ENCODE data around the gene DVL2. TPM values are rescaled to one million over a fixed set of nuclear protein-coding genes. Genes with fewer than 3 reads are reported as not detected.

The DVL2 gene
- total RNA-seq, 1 donor from 2014 or later, result 80.5 TPM

DNA sequence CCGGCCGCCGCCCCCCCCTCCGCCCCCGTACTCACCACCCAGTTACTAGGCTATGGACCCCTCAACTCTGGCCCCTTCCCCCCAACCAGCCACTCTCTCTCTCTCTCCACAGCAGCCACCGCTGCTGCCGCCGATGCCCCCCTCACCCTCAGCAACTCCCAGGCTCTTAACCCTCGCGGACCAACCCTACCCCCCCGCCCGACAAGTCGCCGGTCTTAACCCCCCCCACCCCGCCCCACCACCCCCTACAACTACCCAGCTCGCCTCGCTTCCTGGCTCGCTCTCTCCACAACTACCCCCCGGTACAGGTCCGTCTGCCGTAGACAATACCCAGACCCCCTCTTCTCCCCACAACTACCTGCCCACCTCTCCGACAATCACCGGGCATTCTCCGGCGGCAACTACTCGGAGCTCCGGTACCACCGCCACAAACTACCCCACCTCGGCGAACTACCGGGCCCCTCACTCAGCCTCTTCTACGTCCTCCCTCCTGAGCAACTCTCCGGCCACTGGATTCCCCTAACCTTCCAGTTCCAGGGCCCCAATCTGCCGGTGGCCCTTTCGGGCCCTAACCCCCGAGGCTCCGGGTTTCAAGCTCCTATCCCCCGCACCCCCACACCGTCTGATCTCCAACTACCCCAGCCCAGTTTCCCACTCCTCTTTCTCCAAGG, 4.2 kb upstream of the DVL2 start:
- peak; percentile 25 for DNase-seq (ENCODE audit: low read depth)

DNA sequence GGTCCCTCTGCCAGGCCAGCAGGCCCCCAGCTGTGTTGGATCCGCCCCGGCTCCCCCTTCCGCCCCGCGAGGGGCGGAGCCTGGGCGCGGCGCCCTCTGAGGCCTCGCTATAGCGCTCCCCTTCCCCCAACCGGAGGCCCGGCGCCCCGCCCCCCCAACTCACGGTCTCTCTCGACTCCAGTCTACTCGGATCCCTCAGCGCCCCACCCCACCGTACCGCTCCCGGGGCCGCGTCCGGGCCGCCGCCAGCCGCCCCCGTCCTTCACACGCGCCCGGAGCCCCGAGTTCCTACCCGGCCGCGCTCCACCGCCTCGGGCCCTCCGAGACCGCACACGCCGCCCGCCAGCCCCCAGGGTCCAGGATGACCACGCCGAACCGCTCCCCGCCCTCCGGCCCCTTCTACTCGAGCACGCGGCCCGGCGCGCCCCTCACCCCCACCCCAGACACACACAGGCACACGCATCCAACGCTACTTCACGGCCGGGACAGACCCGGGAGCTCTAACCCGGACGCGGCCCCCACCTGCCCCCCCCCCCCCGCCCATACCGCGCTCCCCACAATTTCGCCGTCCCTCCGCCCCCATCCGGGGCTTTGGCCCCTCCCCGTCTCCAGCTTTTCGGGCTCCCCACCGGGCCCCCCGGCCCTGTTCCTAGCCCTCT, 3.6 kb upstream of the DVL2 start:
- peak; percentile 80 for DNase-seq (ENCODE audit: low read depth)

DNA sequence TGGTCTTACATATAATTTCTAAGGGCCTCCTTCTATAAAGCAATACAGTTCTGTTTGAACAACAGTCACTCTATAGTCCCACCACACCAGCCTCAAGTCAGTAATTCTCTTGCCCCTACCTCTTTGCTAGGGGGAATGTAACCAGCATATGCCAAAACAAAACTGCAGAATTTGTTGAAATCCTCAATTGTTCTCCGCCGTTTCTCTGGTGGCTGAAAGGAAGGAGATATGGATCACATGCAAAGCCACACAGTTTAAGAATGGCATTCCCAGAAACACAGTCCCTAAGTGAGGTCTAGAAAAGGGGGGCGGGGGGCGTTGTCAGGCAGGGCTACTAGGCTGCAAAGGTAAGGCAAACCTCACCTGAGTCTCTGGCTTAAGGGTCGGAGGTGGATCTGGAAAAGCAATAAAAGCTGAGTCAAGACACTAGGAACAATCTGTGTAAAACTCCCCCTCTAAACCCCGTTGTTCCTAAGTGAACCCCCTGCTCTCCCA, 3.0 kb upstream of the DVL2 start:
- DNase-seq (ENCODE audit: low read depth), result no peak

DNA sequence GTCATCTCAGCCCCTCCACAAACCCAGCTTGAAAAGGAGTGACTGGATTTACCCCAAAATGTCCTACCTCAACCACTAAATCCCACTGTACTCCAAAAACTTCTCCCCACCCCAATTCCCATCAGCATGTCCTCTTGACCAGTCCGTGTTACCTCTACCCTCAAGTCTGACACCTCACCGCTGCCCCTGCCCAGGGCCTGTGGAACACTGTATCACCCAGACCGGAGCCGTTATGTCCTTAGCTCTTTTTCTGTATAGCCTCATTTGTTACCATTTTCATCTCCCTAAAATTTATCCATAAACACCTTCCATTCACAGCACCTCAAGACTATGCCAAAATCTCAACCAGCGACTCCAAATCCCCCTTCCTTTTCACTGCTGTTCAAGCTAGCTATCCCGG, 2.5 kb upstream of the DVL2 start:
- no peak for DNase-seq (ENCODE audit: low read depth)

DNA sequence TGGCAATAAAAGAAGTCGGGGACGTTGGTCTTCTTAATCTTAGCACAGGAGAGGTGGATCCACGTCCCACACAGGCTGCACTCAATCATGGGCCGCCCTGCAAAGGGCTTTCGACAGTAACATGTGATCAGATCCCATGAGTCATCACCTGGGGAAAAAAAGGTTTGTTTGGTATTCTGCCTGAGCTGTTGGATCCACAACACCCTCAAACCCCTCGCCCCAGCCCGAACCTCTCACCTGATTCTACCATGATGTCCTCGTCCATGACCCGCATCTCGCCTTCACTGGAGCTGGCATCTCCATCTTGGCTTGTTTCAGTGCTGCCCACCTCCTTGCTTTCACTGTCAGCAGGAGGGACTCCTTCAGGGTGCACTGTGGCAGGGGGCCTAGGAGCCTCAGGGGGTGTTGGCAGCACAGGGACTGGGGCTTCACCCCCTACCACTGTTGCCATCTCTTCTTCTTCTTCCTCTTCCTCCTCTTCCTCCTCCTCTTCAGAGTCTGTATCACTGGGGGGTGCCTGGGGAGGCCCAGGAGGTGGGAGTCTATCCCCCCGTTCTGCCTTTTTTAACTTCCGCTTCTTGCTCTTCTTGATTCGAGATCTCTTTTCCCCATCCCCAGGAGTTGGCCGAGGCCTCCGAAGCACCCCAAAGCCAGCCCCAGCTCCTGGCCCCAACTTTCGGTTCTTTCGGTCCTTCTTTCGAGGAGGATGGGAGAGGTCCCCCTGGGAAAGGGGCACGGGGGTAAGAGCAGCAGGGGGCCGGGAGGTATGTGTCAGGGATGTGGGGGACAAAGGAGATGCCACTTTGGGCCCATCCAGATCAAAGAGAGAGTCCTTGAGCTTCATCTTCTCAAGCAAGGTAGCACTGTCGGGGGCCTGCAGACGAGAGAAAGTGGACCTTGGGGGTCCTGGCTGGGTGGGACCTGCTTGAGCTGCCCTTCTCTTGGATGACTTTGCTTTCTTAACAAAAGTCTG, 1.7 kb upstream of the DVL2 start:
- DNase-seq (ENCODE audit: low read depth), result no peak

DNA sequence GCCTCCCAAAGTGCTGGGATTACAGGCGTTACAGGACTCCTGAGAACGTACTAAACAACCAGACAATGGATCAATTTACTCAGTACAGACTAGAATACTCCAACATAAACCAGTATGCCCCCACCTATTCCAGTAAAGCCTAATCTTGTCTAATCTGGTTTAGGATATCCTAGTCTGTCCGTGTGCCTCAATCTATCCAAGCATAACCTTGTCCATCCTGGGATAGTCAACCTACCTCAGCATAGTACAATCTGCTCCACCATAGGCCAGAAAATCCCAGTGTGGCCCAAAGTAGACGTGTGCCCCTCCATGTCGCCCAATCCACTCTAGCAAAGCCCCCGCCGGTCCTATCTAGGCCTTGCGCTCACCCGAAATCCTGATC, 625 bp downstream of the DVL2 start:
- no peak for DNase-seq (ENCODE audit: low read depth)

DNA sequence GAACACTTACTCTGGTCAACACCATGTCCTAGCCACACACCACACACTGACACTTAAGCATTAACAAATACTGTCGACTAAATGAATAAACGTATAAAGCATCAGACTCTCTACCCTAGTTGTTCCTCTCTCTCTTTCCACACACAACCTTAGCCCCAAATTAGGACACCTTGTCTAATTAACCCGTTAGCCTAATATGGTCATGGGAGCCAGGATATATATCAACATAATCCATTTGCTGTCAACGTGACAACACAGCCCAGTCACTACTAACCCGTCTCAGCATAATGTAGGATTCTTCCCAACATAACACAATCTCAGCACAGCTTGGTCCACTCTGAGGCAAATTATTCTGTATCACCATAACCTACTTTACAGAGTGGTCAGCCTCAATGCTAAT, 2.2 kb downstream of the DVL2 start:
- no peak for DNase-seq (ENCODE audit: low read depth)

DNA sequence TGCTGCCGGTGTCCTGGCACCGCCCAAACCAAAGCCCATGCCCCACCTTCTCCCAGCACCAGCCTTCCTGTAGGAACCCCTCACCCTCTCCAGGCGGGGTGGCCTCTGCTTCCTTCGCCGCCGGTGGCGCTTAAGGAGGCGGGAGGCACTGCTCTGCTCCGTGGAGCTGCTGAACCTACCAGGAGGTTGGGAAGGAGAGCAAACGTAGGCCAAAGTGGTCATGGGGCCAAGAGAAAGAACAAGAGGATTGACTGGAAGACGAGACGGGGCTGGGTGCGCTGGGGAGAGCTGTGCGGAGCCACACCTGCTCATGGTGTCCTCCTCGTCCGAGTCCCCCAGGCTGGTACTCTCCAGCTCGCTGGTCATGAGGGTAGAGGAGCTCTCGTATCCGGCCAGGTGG, 4.8 kb downstream of the DVL2 start:
- DNase-seq (ENCODE audit: low read depth), result no peak

DNA sequence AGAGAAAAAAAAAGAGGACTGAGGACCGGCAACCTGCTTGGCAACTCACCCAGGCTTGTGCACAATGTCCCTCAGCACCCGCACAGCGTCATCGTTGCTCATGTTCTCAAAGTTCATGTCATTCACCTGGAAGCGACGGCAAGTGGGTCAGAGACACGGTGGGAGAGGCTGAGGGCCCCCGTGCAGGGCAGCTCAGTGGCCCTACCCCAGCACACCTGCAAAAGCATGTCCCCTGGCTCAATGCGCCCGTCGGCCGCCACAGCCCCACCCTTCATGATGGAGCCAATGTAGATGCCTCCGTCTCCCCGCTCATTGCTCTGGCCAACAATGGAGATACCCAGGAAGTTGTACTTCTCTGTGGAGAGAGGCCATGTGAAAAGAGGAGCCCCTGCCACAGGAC, 5.4 kb downstream of the DVL2 start:
- DNase-seq (ENCODE audit: low read depth), result no peak

DNA sequence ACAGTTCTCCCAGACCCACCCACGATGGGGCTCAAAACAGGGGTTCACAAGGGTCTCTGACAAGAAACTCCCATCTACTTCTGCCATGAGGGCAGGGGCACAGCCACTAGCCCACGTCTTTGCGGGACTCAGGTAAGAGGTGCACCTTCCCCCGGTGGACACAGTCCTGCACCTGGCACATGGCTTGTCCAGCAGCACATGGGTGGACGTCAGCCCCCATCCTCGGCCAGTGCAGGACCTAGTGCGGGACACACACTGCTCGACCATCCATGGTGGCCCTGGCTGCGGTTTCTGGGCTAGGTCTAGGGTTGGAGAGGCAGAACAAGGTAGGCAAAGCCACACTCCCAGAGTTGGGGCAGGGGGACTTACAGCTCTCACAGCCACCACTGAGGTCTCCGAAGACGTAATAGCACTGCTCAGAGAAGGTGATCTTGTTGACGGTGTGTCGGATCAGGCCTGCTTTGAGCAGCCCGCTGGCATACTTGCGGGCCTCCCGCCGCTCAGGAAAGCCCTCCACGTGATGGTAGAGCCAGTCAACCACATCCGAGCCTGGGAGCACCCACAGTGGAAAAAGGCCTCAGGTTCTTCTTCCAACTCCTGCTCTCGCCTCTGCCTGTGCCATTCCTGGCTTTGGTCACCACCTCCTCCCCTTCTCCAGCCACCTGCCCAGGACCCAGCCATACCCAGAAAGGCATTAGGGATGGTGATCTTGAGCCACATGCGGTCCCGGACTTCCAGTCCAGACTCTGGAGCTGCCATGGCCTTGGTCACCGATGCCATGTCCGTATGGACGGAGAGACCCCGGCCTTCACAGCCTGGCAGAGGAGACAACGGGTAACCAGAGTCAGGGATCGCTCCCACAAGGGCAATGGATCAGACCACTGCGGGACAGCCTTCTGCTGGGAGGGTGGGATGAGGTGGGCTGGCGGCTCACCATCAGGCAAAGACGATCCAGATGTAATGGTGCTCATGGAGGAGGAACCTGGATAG, 7.3 kb downstream of the DVL2 start:
- DNase-seq (ENCODE audit: low read depth), result no peak

DNA sequence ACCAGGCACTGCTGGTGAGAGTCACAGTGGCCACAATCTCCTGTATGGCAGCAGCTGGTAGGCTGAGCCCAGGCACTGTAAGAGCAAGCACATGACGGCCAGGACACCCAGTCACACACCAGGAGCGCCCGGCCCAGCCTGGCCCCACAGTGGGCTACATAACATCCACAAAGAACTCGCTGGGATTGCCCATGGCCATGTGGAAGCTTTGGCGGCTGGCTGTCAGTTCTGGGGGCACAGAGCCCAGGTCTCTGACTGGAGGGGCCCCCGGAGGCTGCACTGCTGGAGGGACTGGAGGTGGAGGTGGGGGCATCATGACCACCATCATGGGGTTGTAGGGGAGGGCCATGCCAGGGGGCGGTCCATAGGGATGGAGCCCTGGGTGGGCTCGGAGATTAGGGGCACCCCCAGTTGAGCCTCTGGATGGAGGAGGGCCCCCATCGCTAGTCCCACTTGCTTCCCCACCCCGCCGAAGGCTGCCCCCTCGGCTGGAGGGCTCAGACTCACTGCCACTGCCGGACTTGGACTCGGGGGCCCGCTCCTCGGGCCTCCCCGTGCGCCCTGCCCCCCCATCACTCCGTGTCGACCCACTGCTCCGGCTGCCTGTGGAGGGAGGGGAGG, 8.5 kb downstream of the DVL2 start:
- DNase-seq (ENCODE audit: low read depth), result peak; percentile 76

DNA sequence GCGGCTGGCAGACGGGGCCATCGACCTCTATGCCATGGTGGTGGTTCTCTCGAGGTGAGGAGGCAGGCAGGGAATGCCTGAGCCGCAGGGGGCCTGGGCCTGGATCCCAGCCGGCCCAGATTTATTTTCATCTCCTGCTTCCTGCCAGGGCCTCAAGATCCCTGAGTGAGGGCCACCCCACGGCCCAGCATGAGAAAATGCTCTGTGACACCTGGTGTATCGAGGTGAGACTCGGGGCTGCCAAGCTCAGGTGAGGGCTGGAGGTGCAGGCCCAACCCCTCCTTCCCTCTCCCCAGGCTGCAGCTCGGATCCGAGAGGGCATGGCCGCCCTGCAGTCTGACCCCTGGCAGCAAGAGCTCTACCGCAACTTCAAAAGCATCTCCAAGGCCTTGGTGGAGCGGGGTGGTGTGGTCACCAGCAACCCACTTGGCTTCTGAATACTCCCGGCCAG, 9.6 kb downstream of the DVL2 start:
- no peak for DNase-seq (ENCODE audit: low read depth)

DNA sequence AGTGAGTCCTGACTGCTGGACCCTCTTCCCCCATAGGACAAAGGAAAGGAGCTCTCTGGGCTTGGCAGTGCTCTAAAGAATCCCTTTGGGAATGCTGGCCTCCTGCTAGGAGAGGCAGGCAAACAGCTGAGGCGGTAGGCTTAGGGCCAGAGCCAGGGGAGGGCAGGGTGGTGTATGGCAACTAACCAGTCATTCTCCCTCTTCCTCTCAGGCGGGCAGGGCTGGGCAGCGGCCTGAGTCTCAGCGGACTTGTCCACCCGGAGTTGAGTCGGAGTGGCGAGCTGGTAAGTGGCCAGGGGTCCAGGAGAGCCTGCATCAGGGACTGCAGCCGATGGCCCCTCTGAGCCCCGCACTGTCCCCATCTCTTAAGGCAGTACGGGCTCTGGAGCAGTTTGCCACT, 10.2 kb downstream of the DVL2 start:
- peak; percentile 90 for DNase-seq (ENCODE audit: low read depth)

DNA sequence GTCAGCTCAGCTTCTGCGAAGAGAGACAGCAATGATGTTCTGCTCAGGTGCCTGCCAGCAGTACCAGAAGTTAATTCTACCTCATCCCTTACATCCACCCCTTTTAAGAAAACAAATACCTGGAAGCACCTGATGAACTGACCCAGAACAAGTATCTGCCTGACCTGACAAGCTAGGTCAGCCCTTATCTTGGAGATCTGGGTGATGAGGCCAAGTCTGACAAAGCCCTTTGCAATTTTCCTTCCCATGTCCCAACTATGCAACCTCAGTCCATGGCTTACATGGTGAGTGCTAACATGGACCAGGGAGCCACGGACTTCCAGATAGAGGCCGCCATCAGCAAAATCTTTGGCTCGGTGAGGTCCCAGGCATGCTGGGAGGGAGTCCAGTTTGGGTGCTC, 10.9 kb downstream of the DVL2 start:
- peak; percentile 31 for DNase-seq (ENCODE audit: low read depth)

DNA sequence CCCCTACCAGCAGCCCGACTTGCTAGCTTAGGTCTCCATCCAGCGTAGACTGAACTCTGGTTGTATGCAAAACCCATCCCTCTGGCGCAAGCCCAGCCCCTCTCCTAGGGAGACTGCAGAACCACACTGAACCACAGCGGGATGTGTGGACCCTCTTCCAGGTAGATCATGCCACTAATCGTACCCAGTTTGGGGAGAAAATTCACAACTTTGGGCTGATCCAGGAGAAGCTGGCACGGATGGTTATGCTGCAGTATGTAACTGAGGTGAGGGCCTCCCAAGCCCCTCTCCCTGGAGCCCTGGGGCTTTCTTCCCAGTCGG, 11.4 kb downstream of the DVL2 start:
- DNase-seq (ENCODE audit: low read depth), result no peak

DNA sequence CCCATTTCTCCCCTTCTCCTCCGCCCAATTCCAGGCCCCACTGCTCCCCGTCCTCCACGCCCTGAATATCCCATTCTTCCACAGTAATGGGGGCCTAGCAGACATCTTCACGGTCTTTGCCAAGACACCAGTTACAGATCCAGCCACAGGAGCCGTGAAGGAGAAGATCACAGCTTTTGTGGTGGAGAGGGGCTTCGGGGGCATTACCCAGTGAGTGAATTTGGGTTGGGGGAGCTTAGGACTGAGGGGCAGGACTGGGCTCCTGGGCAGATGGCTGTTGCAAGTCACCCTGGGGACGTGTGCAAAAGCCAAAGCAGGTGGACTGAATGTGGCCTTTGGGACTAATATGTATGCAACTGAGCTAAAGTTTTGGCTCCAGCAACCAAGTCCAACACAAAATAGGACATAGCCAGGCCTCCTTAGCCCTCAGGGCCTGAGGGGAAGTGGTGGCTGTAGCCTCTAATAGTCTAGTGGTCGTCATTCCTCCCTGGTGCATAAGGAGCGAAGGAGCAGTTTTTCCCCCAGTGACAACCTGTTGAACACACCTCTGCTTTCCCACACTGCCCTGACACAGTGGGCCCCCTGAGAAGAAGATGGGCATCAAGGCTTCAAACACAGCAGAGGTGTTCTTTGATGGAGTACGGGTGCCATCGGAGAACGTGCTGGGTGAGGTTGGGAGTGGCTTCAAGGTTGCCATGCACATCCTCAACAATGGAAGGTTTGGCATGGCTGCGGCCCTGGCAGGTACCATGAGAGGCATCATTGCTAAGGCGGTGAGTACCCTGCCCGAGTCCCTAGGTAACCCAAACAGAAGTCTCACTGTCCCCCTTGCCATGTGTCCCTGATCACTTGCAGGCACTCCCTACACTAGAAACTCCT, 12.0 kb downstream of the DVL2 start:
- peak; percentile 9 for DNase-seq (ENCODE audit: low read depth)

DNA sequence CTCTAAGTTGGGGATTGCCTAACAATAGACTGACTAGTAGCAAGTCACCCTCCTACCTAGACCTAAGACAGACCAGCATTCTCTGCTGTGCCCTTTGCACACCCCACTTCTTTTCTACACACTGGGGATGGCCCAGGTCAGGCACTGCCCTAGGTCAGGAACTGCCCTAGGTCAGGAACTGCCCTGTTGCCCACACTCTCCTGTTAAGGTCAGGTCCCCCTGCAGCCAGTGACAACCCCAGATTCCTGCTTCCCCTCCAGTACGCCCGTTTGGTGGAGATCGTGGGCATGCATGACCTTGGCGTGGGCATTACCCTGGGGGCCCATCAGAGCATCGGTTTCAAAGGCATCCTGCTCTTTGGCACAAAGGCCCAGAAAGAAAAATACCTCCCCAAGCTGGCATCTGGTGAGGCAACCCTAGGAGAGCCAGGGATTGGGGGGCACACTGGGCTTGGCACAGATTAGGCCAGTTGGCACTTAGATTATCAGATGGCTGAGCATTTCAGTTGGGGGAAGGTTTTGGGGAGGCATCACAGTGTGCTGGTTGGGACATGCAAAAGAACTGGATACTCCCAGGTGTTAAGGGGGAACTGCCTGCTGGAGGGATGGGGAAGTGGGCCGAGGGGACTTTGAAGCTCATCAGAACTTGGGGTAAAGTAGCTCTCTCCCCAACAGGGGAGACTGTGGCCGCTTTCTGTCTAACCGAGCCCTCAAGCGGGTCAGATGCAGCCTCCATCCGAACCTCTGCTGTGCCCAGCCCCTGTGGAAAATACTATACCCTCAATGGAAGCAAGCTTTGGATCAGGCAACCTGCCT, 12.8 kb downstream of the DVL2 start:
- DNase-seq (ENCODE audit: low read depth), result no peak

DNA sequence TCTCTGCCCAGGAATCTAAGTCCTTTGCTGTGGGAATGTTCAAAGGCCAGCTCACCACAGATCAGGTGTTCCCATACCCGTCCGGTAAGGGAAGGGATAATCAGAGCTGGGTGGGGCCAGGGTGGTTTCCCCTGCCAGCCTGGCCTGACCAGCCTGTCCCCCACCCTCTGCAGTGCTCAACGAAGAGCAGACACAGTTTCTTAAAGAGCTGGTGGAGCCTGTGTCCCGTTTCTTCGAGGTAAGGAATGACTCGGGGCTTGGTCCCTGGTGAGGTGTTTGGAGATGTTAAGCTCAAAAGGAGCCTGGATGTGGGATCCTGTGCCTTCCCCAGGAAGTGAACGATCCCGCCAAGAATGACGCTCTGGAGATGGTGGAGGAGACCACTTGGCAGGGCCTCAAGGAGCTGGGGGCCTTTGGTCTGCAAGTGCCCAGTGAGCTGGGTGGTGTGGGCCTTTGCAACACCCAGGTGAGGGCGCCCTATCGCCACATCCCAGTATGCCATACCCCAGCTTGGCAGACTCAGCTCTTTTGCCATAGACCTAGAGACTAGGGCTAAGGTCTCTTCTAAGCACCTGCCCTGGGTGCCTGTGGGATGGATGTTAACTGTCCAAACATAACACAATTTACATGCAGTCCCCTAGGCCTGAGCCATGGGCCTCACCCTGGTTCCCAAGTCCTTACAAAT, 13.6 kb downstream of the DVL2 start:
- peak; percentile 79 for DNase-seq (ENCODE audit: low read depth)

Measured in myocyte (in vitro differentiated cells).